Measurements from ENCODE around the gene USP17L12. TPM values are rescaled to one million over a fixed set of nuclear protein-coding genes. Genes with fewer than 3 reads are reported as not detected.

USP17L12 gene
- total RNA-seq, 2 experiments from 2014 or later: not detected

Other genes with a start within 250 kb of the USP17L12 start
- not detected for gene FAM90A26, start 49.7 kb upstream of the USP17L12 start, total RNA-seq
- gene USP17L10, start 9.5 kb upstream of the USP17L12 start, total RNA-seq: not detected
- not detected for gene USP17L11, start 4.7 kb upstream of the USP17L12 start, total RNA-seq
- gene USP17L13, start 4.7 kb downstream of the USP17L12 start, total RNA-seq: not detected
- not detected for gene USP17L15, start 14.2 kb downstream of the USP17L12 start, total RNA-seq
- not detected for gene USP17L17, start 23.7 kb downstream of the USP17L12 start, total RNA-seq
- gene USP17L18, start 28.5 kb downstream of the USP17L12 start, total RNA-seq: not detected
- not detected for gene USP17L19, start 33.2 kb downstream of the USP17L12 start, total RNA-seq
- gene USP17L20, start 38.0 kb downstream of the USP17L12 start, total RNA-seq: not detected
- gene USP17L21, start 42.7 kb downstream of the USP17L12 start, total RNA-seq: not detected
- gene USP17L22, start 47.5 kb downstream of the USP17L12 start, total RNA-seq: not detected
- not detected for gene USP17L24, start 105.0 kb downstream of the USP17L12 start, total RNA-seq
- gene USP17L25, start 109.8 kb downstream of the USP17L12 start, total RNA-seq: not detected
- gene USP17L26, start 114.5 kb downstream of the USP17L12 start, total RNA-seq: not detected
- gene USP17L5, start 119.3 kb downstream of the USP17L12 start, total RNA-seq: not detected
- not detected for gene USP17L27, start 124.0 kb downstream of the USP17L12 start, total RNA-seq
- not detected for gene USP17L28, start 128.7 kb downstream of the USP17L12 start, total RNA-seq
- gene USP17L29, start 133.5 kb downstream of the USP17L12 start, total RNA-seq: not detected
- not detected for gene USP17L30, start 143.0 kb downstream of the USP17L12 start, total RNA-seq
- not detected for gene DEFB131A, start 224.3 kb downstream of the USP17L12 start, total RNA-seq